Lower leg skin (tissue), 4 donors: ENCODE results near the gene HTR6. TPM values are rescaled to one million over a fixed set of nuclear protein-coding genes. Genes with fewer than 3 reads are reported as not detected.
A peak's percentile ranks its signal among the peaks of the same experiment; 100 is the strongest.
"Not testable (repeated sequence)": the region's sequence is repeated elsewhere in the genome, so short reads cannot be mapped to it uniquely, and the experiment has no call there.

Experiments
- DNase-seq, 2 donors: peaks; one replicate each; pipeline ENCODE4 v3.0.0-alpha.2; 2019; ENCODE audit warnings: low spot score in 2 of 2
- H3K4me3 ChIP-seq: fragments of 200-600 bp; sonication (generic); 2 replicates; pipeline ENCODE4 v1.5.1; 2017; ENCODE audit warnings: mild to moderate bottlenecking, low read depth; ENCODE audit not compliant: poor library complexity, severe bottlenecking
- CTCF ChIP-seq, 3 donors: fragments of 450-650 bp; IDR thresholded peaks; one replicate each; pipeline ENCODE4 v1.5.1; 2016; ENCODE audit warnings: antibody characterized with exemption in 3 of 3, mild to moderate bottlenecking in 3 of 3, moderate library complexity in 2 of 3
- POLR2A ChIP-seq, 2 donors: fragments of 450-650 bp; IDR thresholded peaks; one replicate each; pipeline ENCODE4 v1.6.1; 2016 to 2017; ENCODE audit warnings: antibody characterized with exemption in 2 of 2, mild to moderate bottlenecking in 1 of 2, moderate library complexity in 1 of 2
- WGBS, 2 donors: methylation state at CpG; one replicate each; pipeline ENCODE4 v1.1.5; 2018; 5-methylcytosine and 5-hydroxymethylcytosine counted together
- intact Hi-C: fragments of 100-400 bp; cut with DNase I; formaldehyde crosslinking; loops from one replicate; pipeline ENCODE4 v1.15.0; 2023; ENCODE audit warnings: low total_unique reads
- total RNA-seq, 4 donors: library from RNA; depleted of rRNA; stranded (reverse); fragments of >200 nt; gene quantifications; one replicate each; pipeline ENCODE4 v1.1.0, GENCODE V29; 2016

The HTR6 gene
- total RNA-seq, 4 donors from 2014 or later = 0.16 TPM; not detected in 3

- TF ChIP-seq POLR2A (IDR thresholded peaks at IDR 0.05) = no peak
- no peak overlapping the region for H3K4me3 ChIP-seq
- 50 to 62% methylated on average over 4 of the region's 4 CpGs for WGBS, 2 donors
- DNase-seq = peak in 1 of 2 donors; percentile 68
- intact Hi-C loops = no loop called here
These were observed 29.0 kb upstream of the HTR6 start for GRCh38 chr1:19635646-19636045.

- TF ChIP-seq CTCF (IDR thresholded peaks at IDR 0.05) = no peak
- TF ChIP-seq POLR2A (IDR thresholded peaks at IDR 0.05) = no peak
- DNase-seq = peak in 1 of 2 donors; percentile 53
- no peak overlapping the region for H3K4me3 ChIP-seq
- 92 to 96% methylated on average over 5 of the region's 5 CpGs for WGBS, 2 donors
- intact Hi-C loops = no loop called here
These were observed 28.6 kb upstream of the HTR6 start for GRCh38 chr1:19636065-19636464.

- WGBS, 2 donors = 84 to 86% methylated on average over 10 of the region's 10 CpGs
- DNase-seq, intact Hi-C loops, H3K4me3 ChIP-seq: not testable (repeated sequence)
These were observed 27.9 kb upstream of the HTR6 start for GRCh38 chr1:19636749-19637148.

GRCh38 chr1:19637606-19638005, 27.1 kb upstream of the HTR6 start:
- TF ChIP-seq CTCF (IDR thresholded peaks at IDR 0.05) (no peak), POLR2A (IDR thresholded peaks at IDR 0.05) (no peak)
- WGBS, 2 donors = 88% methylated on average over 10 of the region's 10 CpGs
- intact Hi-C loops = no loop called here
- DNase-seq = peak in 1 of 2 donors; percentile 34
- H3K4me3 ChIP-seq = no peak overlapping the region

GRCh38 chr1:19639228-19639627, 25.4 kb upstream of the HTR6 start:
- WGBS, 2 donors = 81 to 84% methylated on average over 10 of the region's 10 CpGs
- peak in 1 of 2 donors; percentile 23 for DNase-seq
- intact Hi-C loops, H3K4me3 ChIP-seq: not testable (repeated sequence)

- H3K4me3 ChIP-seq = no peak overlapping the region
- TF ChIP-seq CTCF (IDR thresholded peaks at IDR 0.05) (no peak), POLR2A (IDR thresholded peaks at IDR 0.05) (no peak)
- 28 to 41% methylated on average over 3 of the region's 3 CpGs for WGBS, 2 donors
- intact Hi-C loops = loop anchor here (10.0 kb wide), 1 partner anchor 155 kb away; the partner anchor contains the start of gene CAPZB
- peak; percentile 67 to 84 for DNase-seq
These were observed 24.7 kb upstream of the HTR6 start for GRCh38 chr1:19639999-19640362.

- H3K4me3 ChIP-seq = no peak overlapping the region
- TF ChIP-seq CTCF (IDR thresholded peaks at IDR 0.05) (no peak), POLR2A (IDR thresholded peaks at IDR 0.05) (no peak)
- DNase-seq = peak in 1 of 2 donors; percentile 83
- intact Hi-C loops = loop anchor here (10.0 kb wide), 1 partner anchor 156 kb away; the partner anchor contains the start of gene CAPZB
- 34 to 35% methylated on average over 14 of the region's 14 CpGs for WGBS, 2 donors
These were observed 24.0 kb upstream of the HTR6 start for GRCh38 chr1:19640363-19641316.
